ENCODE measurements around the gene SLC2A9. TPM values are rescaled to one million over a fixed set of nuclear protein-coding genes. Genes with fewer than 3 reads are reported as not detected.

SLC2A9 gene
- polyA plus RNA-seq, 2 of the 4 experiments (the other 2 are of a cell fraction), result 0.62 to 0.70 TPM

DNA sequence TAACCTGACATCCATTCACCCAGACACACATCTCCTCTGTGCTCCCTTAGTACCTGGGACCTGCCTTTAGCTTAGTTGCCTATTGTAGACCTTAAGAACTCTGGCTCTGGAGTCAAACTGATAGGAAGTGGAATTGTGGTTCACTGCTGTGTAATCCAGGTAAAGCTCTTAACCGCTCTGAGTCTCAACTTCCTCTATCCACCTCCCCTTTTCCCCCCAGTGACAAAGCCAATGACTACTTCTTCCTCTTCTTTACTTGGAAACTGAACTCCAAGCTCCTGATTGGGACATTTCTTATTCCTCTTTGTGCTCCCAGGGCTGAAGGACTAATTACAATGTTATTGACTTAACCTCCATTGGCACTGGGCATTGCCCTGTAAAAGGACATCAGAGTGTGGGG is 145.8 kb downstream of the SLC2A9 start:
- DNase-seq (ENCODE audit: low read depth in 1 of 2, low spot score in 1 of 2), result no peak
- Histone ChIP-seq H3K4me2 (no peak overlapping the region), H3K27ac (no peak overlapping the region), H3K9me3 (no peaks in the 10 kb centered on the region), H3K4me1 (no peaks in the 10 kb centered on the region), H3K4me3 (no peak overlapping the region)
- POLR2A ChIA-PET, result no interaction called here
- no peak for TF ChIP-seq HOXB13 (CRISPR knock-in tag; IDR thresholded peaks at IDR 0.05; ENCODE audit: low read depth)
- no peak for TF ChIP-seq NR3C1 (IDR thresholded peaks at IDR 0.05)
- TF ChIP-seq ZNF302 (CRISPR knock-in tag; IDR thresholded peaks at IDR 0.05), result no peak
- no peak for TF ChIP-seq RNF2 (IDR thresholded peaks at IDR 0.05; ENCODE audit: borderline replicate concordance, low read depth)
- no peak for TF ChIP-seq NFE2L2 (conservative IDR thresholded peaks at IDR 0.05; ENCODE audit: low read length)
- TF ChIP-seq POLR2A (IDR thresholded peaks at IDR 0.05; ENCODE audit: low read length), result no peak
- TF ChIP-seq RAD21 (conservative IDR thresholded peaks at IDR 0.05 in 1 of 2, IDR thresholded peaks at IDR 0.05 in 1 of 2), result no peak
- no peak for TF ChIP-seq PHF8 (IDR thresholded peaks at IDR 0.05; ENCODE audit: borderline replicate concordance, low read depth)
- WGBS (ENCODE audit: missing lambda C conversion rate), result 0% methylated on average over 1 of the region's 1 CpG
- CTCF ChIA-PET, result no interaction called here
- no peak for ATAC-seq
- no peak for FAIRE-seq

DNA sequence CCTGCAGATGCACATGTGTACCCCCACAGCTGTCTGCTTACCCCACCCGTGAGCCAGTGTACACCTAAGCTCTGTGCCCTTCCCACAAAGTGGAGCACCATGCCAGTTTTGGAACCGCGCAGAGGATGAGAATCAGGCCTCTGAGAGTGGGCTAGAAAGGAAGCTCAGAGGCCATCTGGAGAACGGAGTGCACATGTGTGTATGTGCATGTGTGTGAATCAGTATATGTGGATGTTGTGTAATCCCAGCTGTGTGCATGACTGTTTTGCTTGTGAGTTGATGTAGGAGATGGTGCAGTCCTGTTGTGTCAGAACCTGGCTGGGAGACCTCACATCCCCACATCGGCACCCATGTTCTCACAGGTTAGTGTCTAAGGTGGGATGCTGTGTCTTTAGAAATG is 146.9 kb downstream of the SLC2A9 start:
- no peak for TF ChIP-seq EHMT2 (IDR thresholded peaks at IDR 0.05; ENCODE audit: low read depth)
- TF ChIP-seq MAZ (IDR thresholded peaks at IDR 0.05; ENCODE audit: borderline replicate concordance, low read depth, low read length), result no peak
- no peak for TF ChIP-seq KDM1A (IDR thresholded peaks at IDR 0.05; ENCODE audit: low read depth)
- no peak for TF ChIP-seq ZNF302 (CRISPR knock-in tag; IDR thresholded peaks at IDR 0.05)
- TF ChIP-seq HOXA7 (CRISPR knock-in tag; IDR thresholded peaks at IDR 0.05), result no peak
- no peak for TF ChIP-seq POLR2AphosphoS2 (conservative IDR thresholded peaks at IDR 0.05; ENCODE audit: low read length)
- FAIRE-seq, result no peak

DNA sequence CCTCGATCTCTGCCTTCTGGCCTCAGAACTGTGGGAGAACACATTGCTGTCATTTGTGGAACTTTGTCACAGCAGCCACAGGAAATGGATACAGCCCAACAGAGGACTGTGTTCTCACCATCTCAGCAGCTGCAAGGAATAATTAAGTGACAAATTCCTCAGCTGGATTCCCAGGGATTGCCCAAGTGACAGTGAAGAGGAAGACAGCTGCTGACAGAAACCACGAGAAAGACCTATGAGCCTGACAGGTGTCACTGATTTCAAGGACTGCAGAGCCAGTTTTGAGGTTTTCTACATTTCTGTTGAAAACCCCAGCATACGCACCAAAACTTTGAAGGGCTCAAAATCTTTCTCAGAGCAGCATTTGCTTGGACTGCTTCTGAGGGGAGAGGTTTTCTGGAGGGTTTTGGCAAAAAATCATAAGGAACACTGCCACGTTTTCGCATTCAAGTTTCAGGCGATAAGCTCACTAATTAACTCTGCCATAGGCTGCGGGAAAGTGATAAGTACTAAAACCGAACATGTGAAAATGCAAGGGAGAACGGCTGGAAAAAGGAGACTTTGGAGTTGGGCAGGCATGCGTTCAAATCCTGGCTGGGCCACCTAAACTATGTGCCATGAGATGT is 151.0 kb downstream of the SLC2A9 start:
- no peak overlapping the region for H3K4me3 ChIP-seq
- no peak overlapping the region for H3K4me2 ChIP-seq
- POLR2A ChIA-PET, result no interaction called here
- ATAC-seq, result no peak
- TF ChIP-seq CBX8 (IDR thresholded peaks at IDR 0.05) (no peak), POLR2AphosphoS2 (conservative IDR thresholded peaks at IDR 0.05; ENCODE audit: low read length) (no peak), RNF2 (IDR thresholded peaks at IDR 0.05; ENCODE audit: borderline replicate concordance, low read depth) (no peak), HOXB5 (CRISPR knock-in tag; IDR thresholded peaks at IDR 0.05) (no peak), BHLHE40 (IDR thresholded peaks at IDR 0.05; ENCODE audit: low read depth, low read length) (no peak), EHF (CRISPR knock-in tag; IDR thresholded peaks at IDR 0.05) (no peak), EP300 (IDR thresholded peaks at IDR 0.05) (no peak)
- TF ChIP-seq, protein P1, sequence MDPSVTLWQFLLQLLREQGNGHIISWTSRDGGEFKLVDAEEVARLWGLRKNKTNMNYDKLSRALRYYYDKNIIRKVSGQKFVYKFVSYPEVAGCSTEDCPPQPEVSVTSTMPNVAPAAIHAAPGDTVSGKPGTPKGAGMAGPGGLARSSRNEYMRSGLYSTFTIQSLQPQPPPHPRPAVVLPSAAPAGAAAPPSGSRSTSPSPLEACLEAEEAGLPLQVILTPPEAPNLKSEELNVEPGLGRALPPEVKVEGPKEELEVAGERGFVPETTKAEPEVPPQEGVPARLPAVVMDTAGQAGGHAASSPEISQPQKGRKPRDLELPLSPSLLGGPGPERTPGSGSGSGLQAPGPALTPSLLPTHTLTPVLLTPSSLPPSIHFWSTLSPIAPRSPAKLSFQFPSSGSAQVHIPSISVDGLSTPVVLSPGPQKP (IDR thresholded peaks at IDR 0.05; ENCODE audit: low read depth, low read length), result no peak
- no peak overlapping the region for H3K27ac ChIP-seq
- no peaks in the 10 kb centered on the region for H3K4me1 ChIP-seq
- no peak for FAIRE-seq
- DNase-seq (ENCODE audit: low read depth in 1 of 2, low spot score in 1 of 2), result no peak
- H3K9me3 ChIP-seq, result no peaks in the 10 kb centered on the region
- CTCF ChIA-PET, result no interaction called here
- 28% methylated on average over 10 of the region's 10 CpGs for WGBS (ENCODE audit: missing lambda C conversion rate)

More for the DNA sequence above, 146.9 kb downstream of the SLC2A9 start:
- no peak overlapping the region for H3K4me2 ChIP-seq
- H3K4me3 ChIP-seq, result no peak overlapping the region
- no peaks in the 10 kb centered on the region for H3K9me3 ChIP-seq
- WGBS (ENCODE audit: missing lambda C conversion rate), result 54% methylated on average over 5 of the region's 5 CpGs
- ATAC-seq (no peak), DNase-seq (ENCODE audit: low read depth in 1 of 2, low spot score in 1 of 2) (no peak)
- ChIA-PET POLR2A (no interaction called here), CTCF (no interaction called here)
- no peaks in the 10 kb centered on the region for H3K4me1 ChIP-seq
- H3K27ac ChIP-seq, result no peak overlapping the region

DNA sequence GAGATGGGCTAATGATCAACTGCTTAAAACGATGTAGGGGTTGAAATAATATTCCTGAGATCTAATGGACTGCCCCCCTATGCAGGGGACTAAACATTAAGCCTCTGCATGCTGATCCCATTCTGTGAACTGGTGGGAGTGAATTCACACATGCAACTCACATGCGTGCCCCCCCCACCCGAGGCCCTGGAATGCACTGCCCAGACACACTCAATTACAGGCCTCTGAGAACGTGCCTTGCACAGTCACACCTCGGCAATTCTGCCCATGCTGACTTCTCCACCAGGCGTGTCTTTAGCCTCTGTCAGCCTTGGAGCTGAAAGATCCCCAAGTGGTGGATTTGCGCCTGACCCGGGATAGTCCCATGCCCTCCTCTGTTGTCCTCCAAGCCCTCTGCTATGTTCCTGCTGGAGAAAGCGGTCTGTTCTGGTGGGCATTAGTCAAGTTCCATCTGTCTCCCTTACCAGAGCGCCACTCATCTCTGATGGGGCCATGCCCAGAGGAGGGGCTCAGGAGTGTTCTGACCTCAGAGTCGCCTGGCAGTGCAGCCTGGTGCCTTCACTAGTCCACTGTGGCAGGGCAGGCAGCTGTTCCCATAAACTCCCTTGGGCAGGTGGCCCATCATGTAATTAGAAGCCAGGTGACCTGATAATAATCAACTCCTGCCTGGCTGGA is 153.4 kb downstream of the SLC2A9 start:
- no peak overlapping the region for H3K4me2 ChIP-seq
- no peak for DNase-seq (ENCODE audit: low read depth in 1 of 2, low spot score in 1 of 2)
- ChIA-PET CTCF (no interaction called here), POLR2A (no interaction called here)
- no peak for FAIRE-seq
- 41% methylated on average over 8 of the region's 11 CpGs for WGBS (ENCODE audit: missing lambda C conversion rate)
- no peaks in the 10 kb centered on the region for H3K9me3 ChIP-seq
- no peak overlapping the region for H3K27ac ChIP-seq
- H3K4me1 ChIP-seq, result no peaks in the 10 kb centered on the region
- no peak for ATAC-seq
- no peak overlapping the region for H3K4me3 ChIP-seq
- TF ChIP-seq EP300 (IDR thresholded peaks at IDR 0.05), result no peak
- no peak for TF ChIP-seq ZFP36 (IDR thresholded peaks at IDR 0.05; ENCODE audit: borderline replicate concordance, partially characterized antibody)
- no peak for TF ChIP-seq PHF8 (IDR thresholded peaks at IDR 0.05; ENCODE audit: borderline replicate concordance, low read depth)
- no peak for TF ChIP-seq SMC3 (IDR thresholded peaks at IDR 0.05)
- no peak for TF ChIP-seq MAFK (IDR thresholded peaks at IDR 0.05; ENCODE audit: partially characterized antibody)
- TF ChIP-seq POLR2A (IDR thresholded peaks at IDR 0.05; ENCODE audit: low read length), result no peak
- no peak for TF ChIP-seq ZC3H11A (IDR thresholded peaks at IDR 0.05)
- TF ChIP-seq, protein P2, sequence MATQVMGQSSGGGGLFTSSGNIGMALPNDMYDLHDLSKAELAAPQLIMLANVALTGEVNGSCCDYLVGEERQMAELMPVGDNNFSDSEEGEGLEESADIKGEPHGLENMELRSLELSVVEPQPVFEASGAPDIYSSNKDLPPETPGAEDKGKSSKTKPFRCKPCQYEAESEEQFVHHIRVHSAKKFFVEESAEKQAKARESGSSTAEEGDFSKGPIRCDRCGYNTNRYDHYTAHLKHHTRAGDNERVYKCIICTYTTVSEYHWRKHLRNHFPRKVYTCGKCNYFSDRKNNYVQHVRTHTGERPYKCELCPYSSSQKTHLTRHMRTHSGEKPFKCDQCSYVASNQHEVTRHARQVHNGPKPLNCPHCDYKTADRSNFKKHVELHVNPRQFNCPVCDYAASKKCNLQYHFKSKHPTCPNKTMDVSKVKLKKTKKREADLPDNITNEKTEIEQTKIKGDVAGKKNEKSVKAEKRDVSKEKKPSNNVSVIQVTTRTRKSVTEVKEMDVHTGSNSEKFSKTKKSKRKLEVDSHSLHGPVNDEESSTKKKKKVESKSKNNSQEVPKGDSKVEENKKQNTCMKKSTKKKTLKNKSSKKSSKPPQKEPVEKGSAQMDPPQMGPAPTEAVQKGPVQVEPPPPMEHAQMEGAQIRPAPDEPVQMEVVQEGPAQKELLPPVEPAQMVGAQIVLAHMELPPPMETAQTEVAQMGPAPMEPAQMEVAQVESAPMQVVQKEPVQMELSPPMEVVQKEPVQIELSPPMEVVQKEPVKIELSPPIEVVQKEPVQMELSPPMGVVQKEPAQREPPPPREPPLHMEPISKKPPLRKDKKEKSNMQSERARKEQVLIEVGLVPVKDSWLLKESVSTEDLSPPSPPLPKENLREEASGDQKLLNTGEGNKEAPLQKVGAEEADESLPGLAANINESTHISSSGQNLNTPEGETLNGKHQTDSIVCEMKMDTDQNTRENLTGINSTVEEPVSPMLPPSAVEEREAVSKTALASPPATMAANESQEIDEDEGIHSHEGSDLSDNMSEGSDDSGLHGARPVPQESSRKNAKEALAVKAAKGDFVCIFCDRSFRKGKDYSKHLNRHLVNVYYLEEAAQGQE (IDR thresholded peaks at IDR 0.05), result no peak
- TF ChIP-seq CBX2 (IDR thresholded peaks at IDR 0.05; ENCODE audit: borderline replicate concordance, low read depth), result no peak
- no peak for TF ChIP-seq RARB (CRISPR knock-in tag; IDR thresholded peaks at IDR 0.05)
- TF ChIP-seq CHD4 (IDR thresholded peaks at IDR 0.05; ENCODE audit: borderline replicate concordance), result no peak

Measured in A549 (cell line).